Measurements from ENCODE around the gene DUSP1.

Gene DUSP1

GRCh38 chr5:172762214-172763119, 8.5 kb downstream of the DUSP1 start:
- no peak for DNase-seq

GRCh38 chr5:172760959-172761358, 10.0 kb downstream of the DUSP1 start:
- no peak for DNase-seq

- DNase-seq = no peak
These were observed 10.9 kb downstream of the DUSP1 start for GRCh38 chr5:172760136-172760535.

- DNase-seq = no peak
These were observed 12.2 kb downstream of the DUSP1 start for GRCh38 chr5:172758834-172759149.

GRCh38 chr5:172758077-172758833, 12.7 kb downstream of the DUSP1 start:
- no peak for DNase-seq

GRCh38 chr5:172757394-172758010, 13.5 kb downstream of the DUSP1 start:
- DNase-seq = no peak

GRCh38 chr5:172756764-172757393, 14.1 kb downstream of the DUSP1 start:
- DNase-seq = no peak

- DNase-seq = no peak
These were observed 16.2 kb downstream of the DUSP1 start for GRCh38 chr5:172754596-172755356.

GRCh38 chr5:172753101-172753500, 17.9 kb downstream of the DUSP1 start:
- DNase-seq = no peak

- DNase-seq = no peak
These were observed 19.1 kb downstream of the DUSP1 start for GRCh38 chr5:172751761-172752510.

GRCh38 chr5:172749881-172750633, 20.9 kb downstream of the DUSP1 start:
- DNase-seq = no peak

- no peak for DNase-seq
These were observed 21.9 kb downstream of the DUSP1 start for GRCh38 chr5:172749076-172749475.

- no peak for DNase-seq
These were observed 22.6 kb downstream of the DUSP1 start for GRCh38 chr5:172748341-172748843.

- no peak for DNase-seq
These were observed 23.5 kb downstream of the DUSP1 start for GRCh38 chr5:172747471-172747870.

GRCh38 chr5:172746725-172747124, 24.3 kb downstream of the DUSP1 start:
- no peak for DNase-seq

- no peak for DNase-seq
These were observed 25.2 kb downstream of the DUSP1 start for GRCh38 chr5:172745838-172746237.

- DNase-seq = no peak
These were observed 25.6 kb downstream of the DUSP1 start for GRCh38 chr5:172745406-172745805.

- no peak for DNase-seq
These were observed 26.6 kb downstream of the DUSP1 start for GRCh38 chr5:172744123-172745104.

All from stimulated activated CD4-positive, alpha-beta T cell treated with anti-CD3 and anti-CD28 coated beads, Interleukin-4, amount 100 ng/mL, for 4 hours (primary cell).